ENCODE results near the gene ARNT2.

The ARNT2 gene

DNA sequence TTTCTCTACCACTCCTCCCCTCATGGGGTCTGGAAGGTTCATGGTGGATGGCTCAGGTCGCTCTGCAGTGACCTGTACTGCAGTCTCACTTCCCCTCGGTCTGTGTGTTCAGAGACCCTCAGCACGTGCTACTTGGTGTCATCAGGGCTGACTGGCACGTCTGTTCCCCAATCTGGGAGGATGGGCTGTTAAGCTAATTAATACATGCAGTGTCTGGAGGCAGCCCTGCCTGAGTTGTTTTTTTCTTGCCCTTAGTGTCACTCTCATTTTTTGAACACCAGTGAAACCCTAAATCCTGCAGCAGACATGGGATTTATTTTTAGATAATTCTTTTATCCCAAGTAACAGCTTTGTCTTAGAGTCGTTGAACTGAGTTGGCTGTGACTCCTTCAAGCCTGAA is 64.6 kb downstream of the ARNT2 start:
- no peak for DNase-seq

DNA sequence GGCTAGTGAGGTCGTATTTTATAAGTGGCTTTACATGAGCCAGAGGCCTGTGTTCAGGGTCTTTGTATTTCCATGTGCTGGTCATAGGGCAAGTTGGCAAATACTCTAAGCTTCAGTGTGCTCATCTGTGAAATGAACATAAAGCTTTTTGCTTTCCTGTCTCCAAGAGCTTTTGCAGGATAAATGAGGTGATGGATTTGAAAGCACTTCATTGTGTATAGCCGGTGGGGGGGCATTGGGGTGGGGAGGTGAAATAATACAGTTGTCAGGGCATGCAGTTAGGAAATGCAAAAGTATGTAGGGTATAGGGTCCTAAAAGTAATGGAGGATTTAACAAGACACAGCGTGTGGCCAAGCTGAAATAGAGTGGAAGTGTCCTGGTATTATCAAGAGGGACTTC is 67.7 kb downstream of the ARNT2 start:
- DNase-seq, result no peak

DNA sequence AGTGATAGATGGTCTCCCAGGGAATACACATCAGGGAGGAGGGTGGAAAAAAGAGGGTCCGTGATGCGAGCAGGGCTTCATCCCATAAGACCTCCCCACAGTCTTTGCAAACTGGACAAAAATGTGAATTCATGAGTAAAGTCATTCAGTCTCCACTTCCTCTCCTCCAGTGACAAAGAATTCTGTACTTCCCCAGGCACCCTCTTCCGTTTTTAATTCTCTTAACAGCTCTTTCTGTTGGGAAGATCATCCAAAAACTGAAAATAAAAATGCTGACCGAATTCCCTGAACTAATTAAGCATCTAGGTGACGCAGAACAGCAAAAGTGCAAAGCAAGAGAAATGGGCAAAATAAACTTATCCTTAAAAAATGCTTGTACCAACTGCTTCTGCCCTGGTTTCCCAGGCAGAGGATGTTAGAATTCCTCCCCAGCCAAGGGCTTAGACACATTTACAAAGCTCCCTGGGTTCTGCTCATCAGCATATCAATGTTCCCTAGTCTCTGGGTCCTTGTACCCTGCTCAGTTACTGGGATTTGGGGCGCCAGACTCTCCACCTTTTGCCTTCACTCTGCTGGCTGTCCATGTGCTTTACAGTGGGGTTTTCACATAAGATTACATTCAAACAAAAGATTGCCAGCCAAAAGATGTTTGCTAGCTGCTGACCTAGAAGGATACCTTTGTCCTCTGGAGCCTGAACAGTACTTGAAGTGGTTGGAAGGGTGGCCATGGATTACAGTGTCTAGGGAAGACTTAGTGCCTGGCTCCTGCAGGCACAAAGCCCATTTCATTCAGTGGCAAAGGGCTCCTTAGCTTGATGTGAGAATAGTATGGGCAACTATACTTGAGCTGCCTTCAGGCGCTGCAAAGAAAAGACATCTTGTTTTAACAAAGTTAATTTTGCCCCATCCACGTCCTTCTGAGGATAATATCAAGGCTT is 69.4 kb downstream of the ARNT2 start:
- peak; percentile 76 to 96 (median 93) for DNase-seq

DNA sequence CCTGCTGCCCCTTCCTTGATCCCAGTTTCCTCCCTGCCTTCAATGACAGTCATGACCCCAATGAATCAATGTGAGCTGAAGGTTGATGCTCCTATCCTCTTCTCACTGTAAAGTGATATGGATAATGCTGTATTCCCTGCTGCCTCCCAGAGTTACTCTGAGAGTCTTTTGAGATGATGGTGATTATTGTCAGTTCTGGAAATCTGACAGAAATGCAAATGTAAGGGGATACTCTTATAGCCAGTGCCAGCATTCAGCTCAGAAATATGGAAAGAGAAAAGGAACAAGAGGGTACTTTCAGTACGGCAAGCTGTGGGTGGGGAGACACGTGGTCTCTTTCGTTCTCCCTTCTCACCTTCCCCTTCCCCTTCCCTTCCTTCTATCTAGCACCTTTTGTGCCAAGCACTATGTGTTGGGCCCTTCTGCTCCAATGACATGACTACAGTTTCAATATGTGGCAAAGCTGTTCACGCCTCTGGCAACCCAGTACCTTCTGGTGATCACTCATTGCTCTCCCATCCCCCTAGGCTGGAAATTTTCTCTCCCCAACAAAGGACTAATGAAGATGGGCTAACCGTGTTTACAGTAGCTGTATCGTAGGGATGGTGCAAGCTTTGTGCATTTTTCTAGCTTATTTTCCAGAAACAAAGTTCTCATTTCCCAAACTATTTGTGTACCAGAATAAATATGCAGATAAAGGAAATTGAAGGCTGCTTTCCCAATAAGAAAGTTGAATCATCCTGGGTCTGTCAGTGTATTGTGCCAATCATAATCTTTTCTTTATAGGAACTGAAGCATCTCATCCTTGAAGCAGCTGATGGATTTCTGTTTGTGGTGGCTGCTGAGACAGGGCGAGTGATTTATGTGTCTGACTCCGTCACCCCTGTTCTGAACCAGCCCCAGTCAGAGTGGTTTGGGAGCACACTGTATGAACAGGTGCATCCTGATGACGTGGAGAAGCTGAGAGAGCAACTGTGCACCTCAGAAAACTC is 70.3 kb downstream of the ARNT2 start:
- peak; percentile 44 to 87 (median 70) for DNase-seq

DNA sequence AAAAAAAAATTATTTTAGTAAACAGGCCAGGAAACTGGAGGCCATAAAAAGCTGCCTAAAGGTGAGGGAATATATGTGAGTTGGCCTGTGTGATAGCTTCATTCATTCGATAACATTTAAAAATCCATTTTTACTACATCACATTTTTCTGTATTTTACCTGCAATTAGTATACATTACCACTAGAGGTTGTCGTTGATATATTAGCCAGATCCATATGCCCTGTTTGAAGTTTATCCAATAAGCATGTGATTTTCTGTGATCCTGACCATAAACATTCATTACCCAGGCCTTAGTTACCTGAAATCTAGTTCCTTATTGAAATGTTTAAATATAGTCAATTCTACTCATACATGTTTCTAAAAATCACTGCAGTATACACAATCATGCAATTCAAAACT is 71.4 kb downstream of the ARNT2 start:
- DNase-seq, result no peak

DNA sequence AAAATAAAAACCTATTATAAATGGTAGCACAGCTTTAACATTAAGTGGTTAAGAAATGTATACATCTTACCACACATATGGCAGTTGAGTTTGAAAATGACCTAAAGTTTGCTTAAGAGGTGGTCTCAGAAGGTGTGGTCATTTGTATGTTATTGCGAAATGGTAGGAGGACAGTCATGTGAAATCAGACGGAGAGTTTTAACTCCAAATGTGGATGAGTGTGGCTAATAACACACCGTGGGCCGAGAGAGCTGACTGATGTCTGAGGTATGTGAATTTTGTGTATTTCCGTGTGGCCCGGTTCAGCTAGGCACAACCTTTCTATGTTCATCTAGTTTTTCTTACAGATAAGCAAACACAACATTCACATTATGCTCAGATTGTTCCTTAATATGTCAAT is 71.9 kb downstream of the ARNT2 start:
- no peak for DNase-seq

DNA sequence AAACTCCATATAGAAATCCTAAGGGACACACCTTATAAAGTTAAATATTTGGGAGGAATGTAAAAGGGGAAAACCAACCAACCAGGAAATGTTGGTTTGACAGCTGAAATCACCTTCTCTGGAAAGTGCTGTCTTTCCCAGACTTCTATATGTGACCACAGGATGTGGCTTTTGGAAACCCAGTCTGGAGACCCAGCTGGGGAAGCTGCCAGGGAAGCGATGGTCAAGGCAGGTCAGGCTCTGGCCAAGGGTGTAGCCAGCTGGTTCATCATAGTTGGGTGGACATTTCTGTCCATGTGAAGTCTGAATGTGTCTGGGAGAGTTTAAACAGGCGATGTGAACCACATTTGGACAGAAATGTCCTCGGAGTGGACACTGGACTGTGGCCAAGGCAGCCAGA is 73.9 kb downstream of the ARNT2 start:
- DNase-seq, result no peak

DNA sequence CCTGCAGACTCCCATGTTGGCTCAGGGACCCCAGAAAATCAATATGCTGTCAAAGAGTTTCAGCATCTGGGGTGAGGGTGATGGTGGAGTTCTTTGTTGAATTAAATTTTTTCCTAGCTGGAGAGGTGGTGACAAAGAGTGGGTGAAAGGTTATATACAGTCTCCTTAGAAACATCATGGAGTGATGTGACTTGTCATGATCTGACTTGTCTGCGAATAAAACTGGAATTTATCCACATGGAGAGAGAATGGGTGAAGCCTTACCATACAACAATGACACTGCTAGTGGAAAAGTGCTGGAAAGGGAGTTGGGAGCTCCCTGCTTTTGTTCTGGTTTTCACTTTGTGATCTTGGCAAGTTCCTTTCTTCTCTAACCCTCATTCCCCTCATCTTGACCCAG is 75.0 kb downstream of the ARNT2 start:
- no peak for DNase-seq

DNA sequence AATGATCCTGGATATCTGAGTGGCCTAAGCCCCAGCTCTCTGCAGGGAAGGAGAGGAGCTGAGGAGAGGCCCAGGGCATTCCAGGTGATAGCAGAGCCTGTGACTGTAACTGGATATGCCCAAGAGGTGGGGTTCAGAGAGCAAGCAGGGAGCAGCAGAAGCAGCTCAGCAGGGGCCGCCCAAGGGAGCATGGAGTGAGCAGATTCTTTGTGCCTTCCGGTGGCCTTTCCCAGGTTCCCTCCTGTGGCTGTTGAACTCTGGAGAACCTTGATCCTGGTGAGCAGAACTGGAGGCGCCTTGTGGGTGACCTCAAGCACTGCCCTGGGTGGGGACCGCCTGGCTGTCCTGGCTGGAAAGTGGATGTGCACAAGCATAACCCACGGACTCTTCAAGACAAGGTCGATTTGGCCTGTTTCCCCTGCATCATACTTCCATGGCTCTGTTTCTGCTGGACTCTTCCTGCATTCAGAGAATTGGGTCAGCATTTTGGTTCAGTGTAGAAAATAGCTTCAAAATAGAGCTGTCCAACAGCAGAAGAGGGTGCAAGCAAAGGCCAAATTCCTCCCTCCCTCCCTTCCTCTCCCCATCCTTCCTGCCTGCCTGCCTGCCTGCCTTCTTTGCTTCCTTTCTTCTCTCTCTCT is 76.1 kb downstream of the ARNT2 start:
- no peak for DNase-seq

DNA sequence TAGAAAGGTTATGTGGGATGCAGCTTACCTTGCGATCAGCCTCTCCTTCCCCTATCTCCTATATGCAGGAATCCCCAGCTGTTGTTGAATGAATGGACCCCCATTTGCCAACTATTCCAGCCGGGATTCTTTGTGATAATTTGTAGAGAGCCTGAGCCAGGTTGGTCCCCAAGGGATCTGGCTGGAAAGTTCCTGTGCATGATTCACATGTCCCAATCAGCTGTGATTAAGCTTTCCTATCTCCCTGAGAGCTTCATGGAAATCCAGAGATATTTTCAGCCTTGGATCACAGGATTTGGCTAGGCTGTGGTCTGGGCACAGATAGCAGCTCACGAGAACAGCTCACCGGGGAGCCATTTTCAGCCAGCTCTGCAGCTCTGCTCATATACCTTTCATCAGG is 76.7 kb downstream of the ARNT2 start:
- DNase-seq, result no peak

DNA sequence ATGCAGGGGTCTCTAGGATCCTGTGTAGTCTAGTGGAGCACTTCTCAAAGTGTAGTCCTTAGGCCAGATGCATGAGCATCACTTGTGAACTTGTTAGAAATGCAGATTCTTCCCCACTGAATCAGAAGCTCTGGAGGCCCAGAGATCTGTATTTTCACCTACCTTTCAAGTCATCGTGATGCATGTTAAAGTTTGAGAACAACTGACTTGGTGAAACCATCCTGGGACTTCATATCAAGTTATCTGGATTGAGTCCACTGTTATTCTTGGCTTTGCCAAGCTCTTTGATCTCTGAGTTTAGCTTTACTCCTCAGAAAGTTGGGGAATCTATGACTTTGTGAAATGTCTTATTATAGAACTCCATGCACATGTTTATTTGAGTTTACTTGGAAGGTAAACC is 78.5 kb downstream of the ARNT2 start:
- DNase-seq, result no peak

DNA sequence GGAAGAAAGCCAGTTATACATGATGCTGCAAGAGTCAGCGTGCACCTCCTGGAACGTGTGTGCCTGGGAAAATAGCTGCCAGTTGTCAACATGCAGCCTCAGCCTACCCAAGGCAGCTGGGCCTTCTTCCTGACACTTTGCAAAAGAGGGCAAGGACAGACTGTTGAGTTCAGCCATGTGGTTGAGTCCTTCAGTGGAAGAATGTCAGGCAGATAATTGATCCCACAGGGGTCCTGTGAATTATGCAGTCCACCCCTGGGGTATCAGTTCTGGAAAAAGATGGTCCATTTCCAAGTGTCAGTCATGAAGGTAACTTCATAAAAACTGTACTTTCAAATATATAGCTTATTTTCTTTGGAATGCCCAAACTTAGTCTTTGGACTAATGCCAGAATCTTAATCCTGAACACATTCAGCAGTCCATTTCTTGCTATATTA is 79.6 kb downstream of the ARNT2 start:
- DNase-seq, result no peak

DNA sequence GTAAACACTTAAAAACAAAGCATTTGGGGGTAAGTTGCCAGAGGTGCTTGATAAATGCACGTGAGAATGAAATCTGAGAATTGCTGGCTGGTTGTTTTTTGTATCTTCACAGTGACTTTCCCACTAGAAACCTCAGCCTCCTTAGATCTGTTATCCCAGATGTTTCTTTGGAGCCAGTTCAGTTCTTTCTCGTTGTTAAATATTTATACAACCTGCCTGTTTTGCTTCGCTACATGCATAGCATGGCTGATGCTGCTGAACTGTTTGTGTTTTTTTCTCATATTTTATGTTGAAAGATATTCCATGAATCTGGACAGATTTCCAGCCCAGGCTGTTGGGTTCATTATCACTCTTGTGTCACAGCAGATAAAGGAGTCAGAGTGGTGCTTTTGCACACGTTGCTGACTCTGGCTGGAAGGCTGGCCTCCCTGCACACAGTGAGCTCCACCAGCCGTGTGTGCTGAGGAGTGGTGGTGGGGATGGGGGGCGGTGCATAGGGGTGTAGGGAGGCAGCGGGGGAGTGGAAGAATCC is 80.2 kb downstream of the ARNT2 start:
- DNase-seq, result no peak

DNA sequence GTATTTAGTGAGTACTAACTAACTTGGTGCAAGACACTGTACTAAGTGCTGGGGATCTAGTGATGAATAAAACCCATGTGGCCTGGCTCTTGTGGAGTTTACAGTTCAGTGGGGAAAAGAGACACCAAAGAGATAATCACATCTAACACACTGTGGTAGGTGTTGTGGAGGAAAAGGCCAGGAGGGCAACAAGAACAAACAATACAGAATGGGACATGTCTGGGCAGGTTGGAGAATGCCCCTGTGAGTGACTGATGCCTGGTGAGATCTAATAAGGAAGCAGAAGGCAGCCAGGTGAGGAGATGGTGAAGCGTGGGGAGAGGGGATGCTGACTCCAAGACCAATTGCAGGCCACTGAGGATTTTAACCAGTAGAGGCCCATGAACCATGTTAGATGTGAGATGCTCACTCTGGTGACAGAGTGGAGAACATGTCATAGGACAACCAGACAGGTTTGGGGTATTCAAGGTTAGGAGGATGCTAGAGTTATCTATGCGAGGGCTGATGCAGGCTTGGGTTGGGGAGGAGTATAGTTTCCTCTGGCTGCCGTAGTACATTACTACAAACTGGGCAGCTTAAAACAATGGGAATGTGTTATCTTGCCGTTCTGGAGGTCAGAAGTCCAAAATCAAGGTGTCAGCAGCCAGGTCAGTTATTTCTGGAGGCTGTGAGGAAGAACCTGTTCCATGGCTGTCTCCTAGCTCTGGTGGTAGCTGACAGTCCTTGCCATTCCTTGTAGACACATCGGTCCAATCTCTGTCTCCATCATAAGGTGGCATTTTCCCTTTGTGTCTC is 81.4 kb downstream of the ARNT2 start:
- DNase-seq, result no peak

DNA sequence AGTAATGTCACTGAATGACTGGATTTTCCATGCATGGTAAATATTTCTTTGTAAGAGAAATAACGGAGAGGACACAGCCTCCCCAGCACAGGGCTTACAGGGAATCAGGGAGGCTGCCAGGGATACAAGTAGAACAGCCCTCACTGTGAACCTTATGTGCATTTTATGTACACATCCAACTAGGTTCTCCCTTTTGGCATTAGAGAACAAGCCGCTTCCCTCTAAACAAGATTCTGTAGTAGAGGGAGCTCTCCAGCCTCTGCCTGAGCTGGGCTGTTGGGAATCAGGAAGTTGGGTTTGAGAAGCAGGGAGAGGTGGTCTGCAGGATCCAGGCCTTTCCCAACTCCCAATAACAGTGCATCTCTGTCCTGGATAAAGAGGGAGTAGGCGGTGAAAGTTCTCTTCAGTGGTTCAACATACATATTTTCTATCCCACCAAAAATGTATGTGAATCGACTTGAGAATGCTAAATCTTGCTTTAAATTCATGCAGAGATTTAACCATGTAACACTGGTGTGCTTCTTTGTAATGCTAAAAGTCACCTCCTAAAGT is 83.7 kb downstream of the ARNT2 start:
- peak; percentile 33 to 42 (median 35) for DNase-seq

DNA sequence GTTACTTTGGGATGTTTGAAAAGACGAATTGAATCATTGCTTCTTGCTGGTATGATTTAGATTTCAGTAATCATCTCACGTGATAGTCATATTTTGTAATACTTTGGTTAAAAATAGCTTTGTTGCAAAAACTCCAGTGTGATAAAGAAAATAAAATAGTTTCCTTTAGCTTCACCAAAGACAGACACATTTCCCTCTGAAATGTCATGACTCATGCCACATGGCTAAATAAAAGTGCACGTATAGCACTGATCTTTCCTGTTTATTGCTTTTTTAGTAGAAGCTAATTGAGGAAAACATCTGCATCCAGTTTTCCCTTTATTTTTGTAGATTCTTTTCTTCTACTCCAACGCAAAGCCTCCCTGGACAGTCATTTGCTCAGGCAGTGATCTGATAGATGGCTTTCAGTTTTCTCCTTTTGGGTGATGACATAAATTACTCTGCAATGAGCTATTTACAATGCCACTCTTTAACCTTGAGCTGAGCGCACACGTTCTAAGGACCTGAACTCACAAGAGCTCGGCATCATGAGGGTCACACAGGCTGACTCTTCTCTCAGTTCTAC is 84.9 kb downstream of the ARNT2 start:
- peak; percentile 42 to 91 (median 89) for DNase-seq

DNA sequence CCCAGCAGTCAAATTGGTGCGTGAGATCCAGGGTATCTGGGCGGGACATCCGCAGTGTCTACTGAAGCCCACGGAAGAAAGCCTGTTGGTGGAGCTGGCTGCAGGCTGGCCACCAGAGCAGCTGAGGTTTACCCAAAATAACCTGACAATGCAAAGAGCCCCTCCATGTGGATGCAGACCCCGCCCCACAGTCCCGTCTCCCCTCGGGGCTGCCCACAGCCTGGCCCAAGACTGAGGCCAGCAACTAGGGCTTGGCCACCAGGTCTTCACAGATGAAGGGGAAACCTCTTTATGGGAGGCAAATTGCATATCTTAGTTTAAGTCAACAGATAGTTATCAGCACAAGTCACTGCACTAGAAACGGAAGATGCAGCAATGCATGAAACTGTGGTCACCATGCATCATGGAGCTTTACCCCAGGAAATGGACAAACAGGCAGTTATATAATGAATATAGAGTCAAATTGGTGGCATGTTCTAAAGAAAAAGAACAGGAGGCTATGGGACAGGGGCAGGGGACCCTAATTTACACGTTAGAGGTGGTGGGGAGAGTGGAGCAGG is 86.3 kb downstream of the ARNT2 start:
- no peak for DNase-seq

DNA sequence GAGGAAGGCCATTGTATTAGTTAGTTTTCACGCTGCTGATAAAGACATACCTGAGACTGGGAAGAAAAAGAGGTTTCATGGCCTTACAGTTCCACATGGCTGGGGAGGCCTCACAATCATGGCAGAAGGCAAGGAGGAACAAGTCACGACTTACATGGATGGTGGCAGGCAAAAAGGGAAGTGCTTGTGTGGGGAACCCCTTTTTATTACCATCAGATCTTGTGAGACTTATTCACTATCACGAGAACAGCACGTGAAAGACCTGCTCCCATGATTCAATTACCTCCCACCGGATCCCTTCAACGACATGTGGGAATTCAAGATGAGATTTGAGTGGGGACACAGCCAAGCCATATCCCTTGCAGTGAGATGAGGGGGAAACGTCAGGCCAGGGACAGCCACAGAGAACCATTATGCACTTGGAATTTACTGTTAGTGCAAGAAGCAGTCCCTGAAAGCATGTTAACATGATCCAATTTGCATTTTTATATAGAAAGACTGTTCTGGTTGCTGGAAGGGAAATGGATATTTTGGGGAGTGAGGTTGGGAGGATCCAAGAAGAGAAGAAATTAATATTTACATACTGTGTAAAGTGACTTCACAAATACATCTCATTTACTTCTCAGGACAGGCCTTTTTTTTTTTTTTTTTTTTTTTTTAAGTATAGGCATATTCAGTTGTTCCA is 87.1 kb downstream of the ARNT2 start:
- DNase-seq, result peak; percentile 60 to 79 (median 78)

DNA sequence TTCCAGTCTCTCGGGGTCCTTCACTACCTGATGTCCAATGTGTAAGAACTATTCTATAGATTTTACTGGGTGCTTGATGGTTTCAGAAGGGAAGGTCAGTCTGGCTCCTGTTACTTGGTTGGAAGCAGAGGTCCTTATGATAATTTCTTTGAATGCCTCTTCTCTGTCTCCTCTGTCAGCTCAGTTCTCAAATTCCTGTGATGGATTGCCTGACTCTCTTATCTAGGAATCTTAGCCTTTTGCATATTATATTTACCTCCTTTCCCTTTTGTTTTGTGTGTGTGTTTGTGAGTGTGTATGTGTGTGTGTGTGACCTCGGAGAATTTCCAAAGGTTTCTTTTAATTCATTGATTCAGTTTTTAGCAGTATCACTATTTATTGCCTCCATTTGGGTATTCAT is 88.2 kb downstream of the ARNT2 start:
- no peak for DNase-seq

DNA sequence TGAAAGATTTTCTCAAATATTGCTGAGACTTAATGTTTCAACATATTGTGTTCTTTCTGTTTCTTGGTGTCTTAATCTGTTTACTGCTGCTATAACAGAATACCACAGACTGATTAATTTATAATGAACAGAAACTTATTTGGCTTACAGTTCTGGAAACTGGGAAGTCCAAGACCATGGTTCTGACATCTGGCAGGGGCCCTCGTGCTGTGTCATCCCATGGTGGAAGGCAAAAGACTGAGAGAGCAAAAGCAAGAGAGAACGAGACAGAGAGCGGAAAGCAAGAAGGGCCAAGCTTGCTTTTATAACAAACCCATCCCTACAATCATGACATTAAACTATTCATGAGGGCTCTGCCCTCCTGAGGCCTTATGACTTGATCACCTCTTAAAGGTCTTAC is 88.7 kb downstream of the ARNT2 start:
- DNase-seq, result no peak
